Endometrial microvascular endothelial cells (primary cell): ENCODE data around the gene ANXA5. TPM values are rescaled to one million over a fixed set of nuclear protein-coding genes. Genes with fewer than 3 reads are reported as not detected.

ENCODE experiments used
- in situ Hi-C: cut with HindIII; loops from 2 replicates; pipeline ENCODE4 v1.10.0; 2017; ENCODE audit warnings: low sequenced_read_pairs, low pct_unique_long_range_greater_than_20kb; ENCODE audit errors: inconsistent ontology term
- total RNA-seq: library from RNA; depleted of rRNA; stranded (reverse); fragments of >200 nt; gene quantifications from one replicate; pipeline ENCODE4 v1.2.3, GENCODE V29; 2015; ENCODE audit errors: inconsistent ontology term

The ANXA5 gene
- total RNA-seq, 1 donor from 2014 or later: 636 TPM

- in situ Hi-C loops: no loop called here
These were observed 41.2 kb downstream of the ANXA5 start for GRCh38 chr4:121655320-121656268.

DNA sequence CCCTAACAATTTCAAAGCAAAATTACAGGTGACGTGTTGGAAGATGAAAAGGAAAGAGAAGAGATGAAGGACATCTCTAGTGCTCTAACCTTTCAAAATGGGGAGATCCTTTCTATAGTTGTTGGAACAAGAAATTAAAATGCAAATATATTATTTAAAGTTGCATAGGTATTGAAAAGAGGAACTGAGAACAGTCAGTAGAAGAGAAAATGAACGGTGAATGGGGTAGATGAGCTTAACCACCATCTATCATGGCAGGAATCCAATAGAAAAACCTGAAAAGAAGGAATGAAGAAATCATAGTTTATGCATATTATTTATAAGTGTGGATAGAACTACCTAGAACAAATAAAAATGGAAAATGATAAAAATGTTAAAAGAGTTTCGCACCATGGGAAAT is 42.0 kb downstream of the ANXA5 start:
- in situ Hi-C loops: no loop called here

- in situ Hi-C loops: no loop called here
These were observed 42.8 kb downstream of the ANXA5 start for GRCh38 chr4:121653986-121654385.

GRCh38 chr4:121653214-121653613 is 43.6 kb downstream of the ANXA5 start:
- in situ Hi-C loops: no loop called here

- in situ Hi-C loops: no loop called here
These were observed 45.2 kb downstream of the ANXA5 start for GRCh38 chr4:121651597-121651996.

GRCh38 chr4:121650741-121651140 is 46.0 kb downstream of the ANXA5 start:
- in situ Hi-C loops: no loop called here

DNA sequence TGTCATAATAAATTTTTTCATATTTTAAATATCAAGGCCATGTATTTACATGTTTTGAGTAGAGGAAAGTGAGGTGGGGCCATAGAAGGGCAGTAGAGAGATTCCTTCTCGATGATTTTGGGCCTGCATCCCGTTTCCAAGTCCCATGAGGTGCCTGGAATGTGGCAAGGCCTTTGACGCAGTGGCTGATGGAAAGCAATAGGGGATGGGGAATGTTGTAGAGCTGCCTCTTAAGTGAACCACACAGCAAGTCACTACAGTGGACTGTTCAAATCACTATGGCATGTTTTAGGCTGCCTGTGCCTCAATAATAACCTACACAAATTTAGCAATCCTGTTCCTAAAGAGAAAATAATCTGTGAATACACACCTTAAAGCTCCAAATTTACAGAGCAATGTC is 48.3 kb downstream of the ANXA5 start:
- in situ Hi-C loops: no loop called here

DNA sequence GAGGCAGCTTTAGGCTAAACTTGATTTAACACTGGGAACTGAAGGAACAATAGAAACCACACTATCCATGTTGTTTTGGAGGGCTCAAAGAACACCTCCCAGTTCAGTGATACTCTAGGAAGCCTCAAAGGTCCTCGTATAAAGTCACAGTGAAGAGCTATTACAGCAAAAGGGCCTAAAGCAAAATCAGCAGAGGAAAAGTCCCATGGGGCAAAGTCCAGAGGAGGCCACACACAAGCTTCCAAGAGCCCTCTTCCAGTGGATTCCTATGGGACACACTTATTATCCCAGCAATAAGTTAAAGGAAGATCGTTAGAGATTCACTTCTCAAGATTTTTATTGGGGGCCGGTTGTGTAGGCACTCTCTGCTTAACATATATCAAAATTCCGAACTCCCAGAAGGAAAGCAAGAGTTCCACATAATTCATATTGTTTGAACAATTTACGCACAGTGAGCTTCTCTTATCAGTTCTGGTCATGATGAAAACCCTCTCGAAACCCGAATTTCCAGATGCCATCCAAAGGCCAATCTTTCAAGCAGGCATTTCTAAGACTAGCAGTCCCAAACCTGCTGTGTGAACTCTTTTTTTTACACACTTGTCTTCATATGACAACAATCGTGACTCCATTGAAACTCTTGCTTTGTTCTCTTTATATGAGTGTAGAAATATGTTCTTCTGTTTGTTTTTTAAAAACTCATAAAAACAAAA is 53.7 kb downstream of the ANXA5 start:
- in situ Hi-C loops: no loop called here

- in situ Hi-C loops: no loop called here
These were observed 54.5 kb downstream of the ANXA5 start for GRCh38 chr4:121642292-121642691.

DNA sequence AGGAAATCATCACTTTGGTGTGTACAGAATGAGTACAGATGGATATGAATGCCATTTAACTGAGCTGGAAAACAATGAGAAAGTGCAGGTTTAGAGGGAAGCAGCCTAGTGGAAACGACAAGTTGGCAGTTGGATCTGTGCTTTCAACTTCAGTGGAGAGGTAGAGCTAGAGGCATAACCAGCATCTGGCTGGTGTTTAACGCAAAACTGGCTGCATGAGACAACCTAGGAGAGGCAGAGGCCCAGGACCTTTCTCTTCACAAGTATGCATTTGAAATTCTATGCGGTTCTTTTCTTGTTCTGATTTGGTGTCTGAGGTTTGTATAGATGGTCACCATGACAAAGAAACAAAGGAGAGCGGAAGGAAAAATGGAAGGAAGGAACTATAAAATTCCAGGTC is 63.1 kb downstream of the ANXA5 start:
- in situ Hi-C loops: no loop called here

DNA sequence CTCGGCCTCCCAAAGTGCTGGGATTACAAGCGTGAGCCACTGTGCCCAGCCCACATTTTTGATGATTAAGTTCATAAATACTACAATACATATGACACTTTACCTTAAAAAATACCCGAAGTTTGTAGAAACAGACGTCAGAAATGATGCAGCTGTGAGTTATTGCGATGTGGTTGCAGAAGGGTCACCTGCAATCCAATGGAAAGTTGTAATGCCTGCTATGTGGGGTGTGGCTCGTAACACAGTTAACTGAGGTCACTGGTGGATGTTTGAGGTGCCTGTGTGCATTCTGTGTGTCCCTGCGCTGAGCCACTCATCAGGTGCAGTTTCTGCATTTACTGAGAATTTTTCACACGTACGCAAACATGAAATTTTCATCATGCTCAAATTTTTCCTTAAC is 64.1 kb downstream of the ANXA5 start:
- in situ Hi-C loops: no loop called here

Other genes starting within 250 kb of the ANXA5 start
- gene SMIM43, start 68.2 kb upstream of the ANXA5 start, total RNA-seq: 2.6 TPM
- 76.7 TPM for gene EXOSC9, start 104.3 kb upstream of the ANXA5 start, total RNA-seq
- gene CCNA2, start 126.9 kb upstream of the ANXA5 start, total RNA-seq: 143 TPM
- gene BBS7, start 173.5 kb upstream of the ANXA5 start, total RNA-seq: 17.2 TPM